Kidney capillary endothelial cell (primary cell): ENCODE data around the gene BCL2L13.
"Not testable (repeated sequence)": the region's sequence is repeated elsewhere in the genome, so short reads cannot be mapped to it uniquely, and the experiment has no call there.

Experiments used
- DNase-seq: peaks from one replicate; pipeline ENCODE4 v3.0.0-alpha.2; 2018; ENCODE audit warnings: low spot score

The BCL2L13 gene

GRCh38 chr22:17697196-17697595, 58.6 kb downstream of the BCL2L13 start:
- DNase-seq, result not testable (repeated sequence)

GRCh38 chr22:17698276-17698675, 59.7 kb downstream of the BCL2L13 start:
- DNase-seq, result not testable (repeated sequence)

GRCh38 chr22:17698948-17699347, 60.4 kb downstream of the BCL2L13 start:
- no peak for DNase-seq

GRCh38 chr22:17699696-17700340, 61.3 kb downstream of the BCL2L13 start:
- no peak for DNase-seq

GRCh38 chr22:17700778-17701177, 62.2 kb downstream of the BCL2L13 start:
- DNase-seq, result no peak

GRCh38 chr22:17703811-17704210, 65.3 kb downstream of the BCL2L13 start:
- no peak for DNase-seq

- DNase-seq, result no peak
Measured at GRCh38 chr22:17705546-17705945, 67.0 kb downstream of the BCL2L13 start.

GRCh38 chr22:17705951-17706900, 67.7 kb downstream of the BCL2L13 start:
- peak; percentile 87 for DNase-seq

GRCh38 chr22:17706947-17707346, 68.4 kb downstream of the BCL2L13 start:
- no peak for DNase-seq

GRCh38 chr22:17707526-17707925, 69.0 kb downstream of the BCL2L13 start:
- DNase-seq, result no peak

- DNase-seq, result no peak
Measured at GRCh38 chr22:17710023-17710422, 71.5 kb downstream of the BCL2L13 start.

GRCh38 chr22:17712441-17712840, 73.9 kb downstream of the BCL2L13 start:
- DNase-seq, result no peak

- no peak for DNase-seq
Measured at GRCh38 chr22:17716529-17716928, 78.0 kb downstream of the BCL2L13 start.

- DNase-seq, result no peak
Measured at GRCh38 chr22:17717708-17718107, 79.2 kb downstream of the BCL2L13 start.

- DNase-seq, result no peak
Measured at GRCh38 chr22:17719911-17720310, 81.4 kb downstream of the BCL2L13 start.

GRCh38 chr22:17724241-17724640, 85.7 kb downstream of the BCL2L13 start:
- no peak for DNase-seq

GRCh38 chr22:17724678-17725499, 86.3 kb downstream of the BCL2L13 start:
- DNase-seq, result no peak

GRCh38 chr22:17725500-17725796, 86.9 kb downstream of the BCL2L13 start:
- no peak for DNase-seq

GRCh38 chr22:17726006-17726927, 87.7 kb downstream of the BCL2L13 start:
- no peak for DNase-seq

- no peak for DNase-seq
Measured at GRCh38 chr22:17726928-17727897, 88.7 kb downstream of the BCL2L13 start.
